GM21528 (cell line): Measurements from ENCODE around the gene NLRX1.
A peak's percentile ranks its signal among the peaks of the same experiment; 100 is the strongest.
"Not testable (repeated sequence)": the region's sequence is repeated elsewhere in the genome, so short reads cannot be mapped to it uniquely, and the experiment has no call there.

ENCODE experiments used
- ATAC-seq: cut with Tn5 transposase; IDR thresholded peaks from one replicate; pipeline ENCODE4 v1.9.1; 2021; ENCODE audit warnings: mild to moderate bottlenecking, moderate library complexity; ENCODE audit not compliant: unreplicated experiment, low FRiP score

Gene NLRX1, protein sequence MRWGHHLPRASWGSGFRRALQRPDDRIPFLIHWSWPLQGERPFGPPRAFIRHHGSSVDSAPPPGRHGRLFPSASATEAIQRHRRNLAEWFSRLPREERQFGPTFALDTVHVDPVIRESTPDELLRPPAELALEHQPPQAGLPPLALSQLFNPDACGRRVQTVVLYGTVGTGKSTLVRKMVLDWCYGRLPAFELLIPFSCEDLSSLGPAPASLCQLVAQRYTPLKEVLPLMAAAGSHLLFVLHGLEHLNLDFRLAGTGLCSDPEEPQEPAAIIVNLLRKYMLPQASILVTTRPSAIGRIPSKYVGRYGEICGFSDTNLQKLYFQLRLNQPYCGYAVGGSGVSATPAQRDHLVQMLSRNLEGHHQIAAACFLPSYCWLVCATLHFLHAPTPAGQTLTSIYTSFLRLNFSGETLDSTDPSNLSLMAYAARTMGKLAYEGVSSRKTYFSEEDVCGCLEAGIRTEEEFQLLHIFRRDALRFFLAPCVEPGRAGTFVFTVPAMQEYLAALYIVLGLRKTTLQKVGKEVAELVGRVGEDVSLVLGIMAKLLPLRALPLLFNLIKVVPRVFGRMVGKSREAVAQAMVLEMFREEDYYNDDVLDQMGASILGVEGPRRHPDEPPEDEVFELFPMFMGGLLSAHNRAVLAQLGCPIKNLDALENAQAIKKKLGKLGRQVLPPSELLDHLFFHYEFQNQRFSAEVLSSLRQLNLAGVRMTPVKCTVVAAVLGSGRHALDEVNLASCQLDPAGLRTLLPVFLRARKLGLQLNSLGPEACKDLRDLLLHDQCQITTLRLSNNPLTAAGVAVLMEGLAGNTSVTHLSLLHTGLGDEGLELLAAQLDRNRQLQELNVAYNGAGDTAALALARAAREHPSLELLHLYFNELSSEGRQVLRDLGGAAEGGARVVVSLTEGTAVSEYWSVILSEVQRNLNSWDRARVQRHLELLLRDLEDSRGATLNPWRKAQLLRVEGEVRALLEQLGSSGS

DNA sequence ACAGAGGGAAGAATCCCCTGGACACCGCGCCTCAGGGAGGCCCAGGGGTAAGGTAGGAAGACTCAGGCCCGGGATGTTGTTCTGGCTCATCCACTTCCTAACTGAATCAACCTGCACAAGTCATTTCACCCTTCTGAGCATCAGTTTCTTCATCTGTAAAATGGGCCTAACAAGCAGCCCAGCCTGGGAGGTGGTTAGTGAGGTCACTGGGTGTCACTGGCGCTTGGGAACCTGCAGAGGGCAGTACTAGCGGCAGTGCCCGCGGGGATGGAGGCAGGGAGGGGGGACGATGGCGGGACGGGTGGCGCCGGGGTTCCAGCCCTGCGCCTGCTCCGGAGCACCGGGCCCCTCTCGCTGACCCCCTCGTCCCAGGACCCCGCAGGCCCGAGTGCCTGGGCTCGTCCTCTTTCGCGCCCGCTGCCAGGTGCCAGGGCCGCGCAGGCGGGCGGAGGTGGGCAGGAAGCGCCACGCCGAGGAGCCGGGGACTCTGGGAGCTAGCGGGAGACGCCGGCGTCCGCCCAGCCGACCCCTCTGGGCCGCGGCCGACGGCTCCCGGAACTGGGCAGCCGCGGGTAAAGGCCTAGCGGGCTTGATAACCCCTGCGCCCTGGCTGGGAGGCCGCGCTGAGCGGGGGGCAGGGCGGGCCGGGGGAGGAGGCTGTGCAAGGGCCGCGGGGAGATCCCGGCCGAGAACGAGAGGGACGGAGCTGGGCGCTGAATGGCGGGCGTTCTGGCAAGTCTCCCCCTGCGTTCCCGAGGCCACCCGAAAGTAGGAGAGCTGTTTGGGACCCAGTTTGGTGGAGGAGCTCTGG, at the start of gene NLRX1:
Gene NLRX1, plus strand, starts transcription at position 255 of the 811 bp plus-strand sequence. CDS start 2,679 bp downstream, outside the sequence.
- peak; percentile 93 for ATAC-seq

DNA sequence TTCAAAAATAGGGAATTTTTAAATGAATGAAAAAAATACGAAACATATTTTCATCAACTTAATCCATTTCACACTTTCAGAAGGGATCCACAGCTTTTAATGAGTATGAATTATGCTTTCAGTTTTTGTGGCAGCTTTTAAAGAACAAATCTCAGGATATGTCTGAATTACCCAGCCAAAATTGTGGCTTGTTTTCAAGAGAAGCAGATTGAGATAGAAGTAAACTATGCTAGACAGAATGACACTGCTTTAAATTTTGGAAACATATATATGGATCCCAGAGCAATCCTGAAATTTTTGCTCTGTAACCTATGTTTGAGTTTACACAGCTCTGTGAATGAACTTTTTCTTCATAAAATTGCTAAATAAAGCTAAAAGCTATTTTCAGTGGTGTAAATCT, 49.6 kb upstream of the NLRX1 start:
- no peak for ATAC-seq

DNA sequence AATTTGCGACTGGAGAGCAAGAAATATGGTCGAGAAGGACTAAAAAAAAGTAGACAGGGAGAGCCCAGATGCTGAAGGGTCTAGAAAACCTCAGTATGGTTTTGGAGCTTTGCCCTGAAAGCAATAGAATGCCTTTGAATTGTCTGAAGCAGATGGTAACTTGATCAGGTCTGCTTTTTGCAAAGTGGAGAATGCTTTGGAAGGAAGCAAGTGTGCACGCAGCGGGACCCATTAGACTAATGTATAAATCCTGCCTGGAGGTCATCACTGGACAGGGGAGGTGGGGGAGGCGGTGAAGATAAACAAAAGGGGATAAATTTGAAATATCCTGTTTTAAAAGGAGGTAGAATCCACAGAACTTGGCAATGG, 47.9 kb upstream of the NLRX1 start:
- no peak for ATAC-seq

DNA sequence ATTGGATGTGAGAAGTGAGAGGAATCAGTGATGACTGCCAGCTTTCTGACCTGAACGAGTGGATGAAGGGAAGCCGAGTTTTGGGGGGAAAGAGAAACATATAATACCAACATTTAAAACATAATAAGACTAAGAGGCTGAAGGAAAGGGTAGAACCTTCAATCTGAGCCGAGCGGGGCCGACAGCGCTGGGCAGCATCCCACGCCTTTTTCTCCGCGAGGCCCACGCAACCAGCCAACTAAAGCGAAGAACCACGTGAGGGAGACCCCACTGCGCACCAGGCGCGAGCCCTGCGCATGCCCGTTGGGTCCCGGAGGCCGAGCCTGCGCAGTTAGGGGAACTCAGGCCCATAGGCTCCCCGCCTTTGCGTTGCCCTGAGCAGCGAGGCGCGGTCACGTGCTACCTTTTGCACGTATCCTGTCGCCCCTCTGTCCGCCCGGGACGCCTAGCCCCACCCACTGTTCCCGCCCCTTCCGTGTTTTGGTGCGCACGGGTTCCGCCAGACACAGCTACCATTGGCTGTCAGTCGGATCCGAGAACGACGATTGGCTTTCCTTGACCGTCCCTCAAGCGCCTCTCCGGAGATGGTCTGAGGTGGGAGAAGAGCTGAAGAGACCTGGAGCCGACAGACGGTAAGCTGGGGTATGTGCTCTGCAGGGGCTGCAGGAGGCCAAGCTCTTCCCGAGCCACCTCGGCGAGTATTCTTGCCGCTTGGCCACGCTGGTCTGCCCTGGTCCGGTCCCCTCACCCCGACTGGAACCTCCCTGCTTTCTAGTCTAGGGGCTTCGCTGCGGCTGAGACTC, 47.3 kb upstream of the NLRX1 start, which contains the start of gene HINFP:
Gene HINFP, plus strand, starts transcription at position 573 of the 803 bp plus-strand sequence. CDS start 5,365 bp downstream, outside the sequence.
- peak; percentile 94 for ATAC-seq

DNA sequence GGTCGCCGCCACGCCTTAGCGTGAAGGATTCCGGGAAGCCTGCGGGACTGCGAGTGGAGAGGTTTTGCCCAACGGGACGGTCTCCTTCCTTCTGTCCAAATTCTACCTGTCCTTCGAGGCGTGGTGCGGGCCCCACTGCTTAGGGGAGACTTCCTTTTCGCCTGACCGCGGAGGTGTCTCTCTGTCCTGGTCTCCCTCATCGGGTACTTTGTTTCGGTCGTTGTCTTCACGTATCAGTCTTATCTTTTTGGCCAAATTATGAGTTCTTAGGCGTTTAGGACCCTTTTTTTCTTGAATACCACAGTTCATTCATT, 46.8 kb upstream of the NLRX1 start:
- no peak for ATAC-seq

DNA sequence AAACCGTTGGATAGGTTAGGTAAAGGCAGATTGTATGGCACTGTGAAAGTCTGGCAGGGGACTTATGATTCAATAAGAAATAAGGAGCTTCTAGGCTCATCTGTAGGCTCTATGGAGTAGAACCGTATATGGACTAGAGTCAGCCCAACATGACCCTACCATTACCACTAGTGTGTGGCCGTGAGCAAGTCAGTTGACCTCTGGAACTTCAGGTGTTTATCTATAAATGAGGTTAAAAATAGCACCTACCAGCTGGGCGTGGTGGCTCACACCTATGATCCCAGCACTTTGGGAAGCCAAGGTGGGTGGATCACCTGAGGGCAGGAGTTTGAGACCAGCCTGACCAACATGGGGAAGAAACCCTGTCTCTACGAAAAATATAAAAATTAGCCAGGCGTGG, 42.7 kb upstream of the NLRX1 start:
- no peak for ATAC-seq

DNA sequence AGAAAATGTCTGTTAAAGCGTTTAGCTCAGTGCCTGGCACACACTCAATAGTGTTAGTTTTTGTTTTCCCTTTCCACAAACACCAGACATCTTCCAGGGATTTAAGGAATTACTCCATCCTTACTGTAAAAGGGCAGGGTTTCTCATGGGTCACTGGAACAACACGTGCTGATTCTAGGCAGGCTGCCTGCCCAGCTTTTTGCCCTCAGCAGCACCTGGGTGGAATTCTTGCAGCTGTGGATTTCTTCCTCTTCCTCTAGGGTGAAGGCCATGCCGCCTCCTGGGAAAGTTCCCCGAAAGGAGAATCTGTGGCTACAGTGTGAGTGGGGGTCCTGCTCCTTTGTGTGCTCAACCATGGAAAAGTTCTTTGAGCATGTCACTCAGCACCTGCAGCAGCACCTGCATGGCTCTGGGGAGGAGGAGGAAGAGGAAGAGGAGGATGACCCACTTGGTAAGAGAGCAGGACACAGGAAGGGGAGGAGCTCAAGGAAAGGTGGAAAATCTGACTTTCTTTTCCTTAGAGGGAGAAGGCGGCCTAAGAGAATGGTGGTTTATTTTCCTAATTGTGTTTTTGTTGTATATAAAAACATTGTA, 41.8 kb upstream of the NLRX1 start:
- ATAC-seq: no peak

DNA sequence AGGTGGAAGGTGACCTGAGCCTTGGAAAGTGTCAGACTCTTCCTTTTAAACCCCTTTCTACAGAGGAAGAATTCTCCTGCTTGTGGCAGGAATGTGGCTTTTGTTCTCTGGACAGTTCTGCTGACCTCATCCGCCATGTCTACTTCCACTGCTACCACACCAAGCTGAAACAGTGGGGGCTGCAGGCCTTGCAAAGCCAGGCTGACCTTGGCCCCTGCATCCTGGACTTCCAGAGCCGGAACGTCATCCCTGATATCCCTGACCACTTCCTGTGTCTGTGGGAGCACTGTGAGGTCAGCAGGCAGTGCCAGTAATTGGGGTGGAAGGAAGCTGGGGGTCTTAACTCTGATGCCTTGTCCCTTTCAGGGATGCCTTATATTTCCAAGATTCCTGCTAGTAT, 37.9 kb upstream of the NLRX1 start:
- ATAC-seq: no peak

DNA sequence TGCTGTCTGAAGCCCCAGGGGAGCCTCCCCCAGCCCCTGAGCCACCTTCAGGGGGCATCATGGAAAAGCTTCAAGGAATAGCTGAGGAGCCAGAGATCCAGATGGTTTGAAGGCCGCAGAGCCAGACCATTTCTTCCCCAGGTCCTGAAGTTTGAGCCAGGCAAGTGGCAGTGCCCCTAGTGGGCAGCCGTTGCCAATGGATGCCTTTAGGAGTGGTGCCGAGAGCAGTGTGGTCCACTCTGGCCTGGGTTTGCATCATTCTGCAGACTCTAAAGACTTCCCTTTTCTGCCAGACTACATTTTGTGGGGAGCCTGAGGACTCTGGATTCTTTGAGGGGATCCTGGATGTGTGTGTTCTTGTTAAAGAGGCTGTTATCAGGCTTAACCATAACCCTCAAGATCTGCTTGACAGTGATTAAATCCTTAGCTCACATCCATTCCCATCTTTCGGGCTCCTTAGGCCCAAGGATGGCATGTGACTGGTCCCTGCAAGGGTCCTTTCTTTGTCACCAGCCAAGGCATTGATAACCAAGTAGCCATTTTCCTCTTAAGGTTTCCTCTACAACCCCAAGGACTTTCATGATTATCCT, 34.0 kb upstream of the NLRX1 start:
- no peak for ATAC-seq

DNA sequence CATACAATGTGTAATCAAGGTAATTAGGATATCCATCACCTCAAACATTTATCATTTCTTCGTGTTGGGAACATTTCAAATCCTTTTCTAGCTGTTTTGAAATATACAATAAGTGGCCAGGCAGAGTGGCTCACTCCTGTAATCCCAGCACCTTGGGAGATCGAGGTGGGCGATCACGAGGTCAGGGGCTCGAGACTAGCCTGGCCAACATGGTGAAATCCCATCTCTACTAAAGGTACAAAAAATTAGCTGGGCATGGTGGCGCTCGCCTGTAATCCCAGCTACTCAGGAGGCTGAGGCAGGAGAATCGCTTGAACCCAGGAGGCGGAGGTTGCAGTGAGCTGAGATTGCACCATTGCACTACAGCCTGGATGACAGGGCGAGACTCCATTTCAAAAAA, 29.2 kb upstream of the NLRX1 start:
- not testable (repeated sequence) for ATAC-seq

DNA sequence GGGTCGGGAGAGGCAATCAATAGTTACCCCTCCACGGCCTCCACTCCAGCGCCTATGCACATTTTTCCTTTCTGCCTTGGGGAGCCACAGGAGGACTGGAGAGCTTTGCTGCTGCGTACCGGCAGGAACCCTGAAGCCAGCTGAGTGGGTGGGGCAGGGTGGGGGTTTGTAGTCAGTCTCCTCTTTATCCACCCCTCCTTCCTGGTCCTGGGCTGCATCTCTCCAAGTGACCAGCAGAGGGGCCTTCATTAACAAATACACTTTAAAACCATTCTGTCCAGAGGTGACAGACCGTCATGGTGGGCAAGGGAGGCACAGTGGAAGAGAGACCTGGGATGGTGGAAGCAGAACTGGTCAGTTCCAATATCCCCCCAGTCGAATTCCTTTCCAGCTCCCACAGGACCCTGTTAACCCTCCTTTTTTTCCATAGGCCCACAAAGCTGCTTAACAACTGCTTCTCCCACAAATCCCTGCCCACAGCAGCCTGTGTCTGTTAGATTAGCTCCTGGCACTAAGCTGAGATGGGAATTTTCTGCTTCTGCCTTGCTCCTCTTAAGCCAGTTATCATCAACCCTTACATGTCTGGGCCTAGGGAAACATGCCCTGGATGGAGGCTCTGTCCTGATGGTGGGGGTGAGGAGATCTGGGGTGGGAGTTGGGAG, 23.6 kb upstream of the NLRX1 start:
- ATAC-seq: no peak

DNA sequence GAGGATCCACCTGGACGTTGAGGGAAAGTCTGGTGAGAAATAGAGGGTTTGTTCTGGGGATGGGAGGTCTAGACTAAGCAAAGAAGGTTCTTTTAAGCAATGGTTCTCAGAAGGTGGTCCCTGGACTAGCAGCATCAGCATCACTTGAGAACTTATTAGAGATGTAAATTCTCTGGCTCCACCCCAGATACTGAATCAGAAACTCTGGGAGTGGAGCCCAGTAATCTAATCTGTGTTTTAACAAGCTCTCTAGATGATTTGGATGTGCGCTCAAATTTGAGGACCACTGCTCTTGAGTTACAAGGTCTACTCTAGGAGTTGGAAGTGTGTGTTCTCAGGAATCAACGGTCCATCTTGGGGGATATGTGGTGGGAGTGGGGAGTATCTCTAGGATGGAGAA, 23.0 kb upstream of the NLRX1 start:
- no peak for ATAC-seq

DNA sequence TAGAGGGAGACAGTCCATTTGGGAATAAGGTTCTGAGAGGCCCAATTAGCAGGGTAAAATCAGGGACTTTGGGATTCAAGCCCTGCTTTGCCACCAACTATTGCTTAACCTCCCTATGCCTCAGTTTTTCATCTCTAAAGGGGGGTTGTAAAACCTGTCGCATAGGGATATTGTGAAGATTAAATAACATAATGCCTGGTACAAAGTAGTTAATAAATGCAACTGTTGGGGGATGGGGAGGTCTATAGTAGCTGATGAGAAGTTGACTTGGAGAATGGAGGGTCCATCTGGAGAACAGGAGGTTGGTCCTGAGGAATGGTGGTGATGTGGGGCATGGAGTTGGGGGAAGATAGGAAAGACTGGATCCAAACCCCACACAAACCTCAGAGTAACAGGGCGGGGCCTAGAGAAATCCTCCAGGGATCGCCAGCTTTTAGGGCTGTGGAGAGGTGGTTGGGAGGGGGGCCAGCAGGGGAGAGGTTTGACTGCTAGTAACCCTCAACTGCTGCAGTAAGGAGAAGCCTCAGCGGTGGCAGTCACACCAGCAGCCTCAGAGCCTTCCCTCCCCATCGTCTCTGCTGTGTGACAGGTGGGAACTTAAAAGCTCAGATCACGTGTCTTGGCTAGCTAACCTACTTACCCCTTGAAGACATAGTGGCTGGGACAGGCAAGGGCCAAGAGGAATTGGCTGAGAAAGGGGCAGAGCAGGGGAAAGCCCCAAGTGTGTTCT, 20.8 kb upstream of the NLRX1 start:
- no peak for ATAC-seq

DNA sequence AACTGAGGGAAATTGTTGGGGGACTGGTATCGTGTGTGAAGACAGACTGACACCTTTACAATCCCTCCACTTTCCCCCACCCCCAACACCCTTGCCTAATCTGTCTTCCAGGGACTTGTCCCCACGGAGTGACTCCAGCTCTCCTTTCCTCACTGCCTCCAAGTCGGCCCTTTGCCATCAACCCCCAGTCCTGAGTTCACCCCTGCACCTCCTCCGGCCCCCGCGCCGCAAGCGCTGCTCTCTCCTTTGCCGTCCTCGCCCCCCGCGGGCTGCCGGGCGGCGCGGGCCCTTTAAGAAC, 19.9 kb upstream of the NLRX1 start:
- ATAC-seq: no peak

DNA sequence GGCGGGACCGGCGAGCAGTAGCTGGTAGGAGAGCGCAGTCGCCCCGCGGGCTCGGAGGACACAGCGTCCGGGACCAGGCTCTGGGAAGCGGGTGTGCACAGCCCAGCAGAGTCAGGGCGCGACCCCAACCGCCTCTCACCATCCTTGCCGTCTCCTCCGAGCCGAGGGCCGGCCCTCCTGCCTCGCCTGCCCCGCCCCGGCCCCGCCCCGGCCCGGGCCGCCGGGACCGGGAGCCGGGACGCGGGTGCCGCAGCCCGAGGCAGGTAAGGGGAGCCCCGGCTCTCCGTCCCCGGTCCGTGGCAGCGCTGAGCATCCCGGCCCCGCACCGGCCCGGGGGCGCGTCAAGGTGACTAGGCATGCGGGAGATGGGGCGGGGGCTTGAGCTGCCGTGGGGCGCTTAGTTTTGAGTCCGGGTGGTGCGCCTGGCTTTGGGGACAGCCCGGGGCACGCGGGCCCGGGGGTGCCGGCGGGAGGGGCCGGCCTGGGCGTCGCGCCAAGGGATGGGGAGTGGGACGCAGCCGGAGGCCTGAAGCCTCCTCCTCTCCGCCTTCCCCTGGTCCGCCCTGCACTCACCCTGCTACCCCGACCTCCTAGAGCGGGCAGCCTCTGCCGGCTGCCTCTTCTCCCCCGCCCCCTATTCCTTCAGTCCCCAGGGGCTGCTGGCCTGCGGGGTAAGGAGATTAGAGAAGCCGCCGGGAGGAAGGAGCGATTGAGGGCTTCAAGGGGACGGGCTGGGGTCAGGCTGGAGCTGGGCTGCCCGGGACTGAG, 19.3 kb upstream of the NLRX1 start, which contains the start of gene ABCG4:
Gene ABCG4, plus strand, starts transcription at position 35 of the 768 bp plus-strand sequence. CDS start 914 bp downstream, outside the sequence.
- ATAC-seq: no peak

DNA sequence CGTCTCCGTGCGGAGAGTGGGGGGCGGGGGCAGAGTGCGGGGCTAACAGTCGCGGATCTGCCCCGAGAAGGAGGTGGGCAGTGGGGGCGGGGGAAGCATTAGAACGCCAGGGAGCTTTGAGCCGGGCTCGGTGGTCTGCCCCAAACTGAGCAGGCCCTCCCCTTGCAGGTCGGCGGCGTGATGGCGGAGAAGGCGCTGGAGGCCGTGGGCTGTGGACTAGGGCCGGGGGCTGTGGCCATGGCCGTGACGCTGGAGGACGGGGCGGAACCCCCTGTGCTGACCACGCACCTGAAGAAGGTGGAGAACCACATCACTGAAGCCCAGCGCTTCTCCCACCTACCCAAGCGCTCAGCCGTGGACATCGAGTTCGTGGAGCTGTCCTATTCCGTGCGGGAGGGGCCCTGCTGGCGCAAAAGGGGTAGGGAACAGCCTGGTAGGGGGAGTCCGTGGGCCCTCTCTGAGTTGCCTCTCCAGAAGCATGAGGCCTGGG, 18.7 kb upstream of the NLRX1 start:
- ATAC-seq: no peak

DNA sequence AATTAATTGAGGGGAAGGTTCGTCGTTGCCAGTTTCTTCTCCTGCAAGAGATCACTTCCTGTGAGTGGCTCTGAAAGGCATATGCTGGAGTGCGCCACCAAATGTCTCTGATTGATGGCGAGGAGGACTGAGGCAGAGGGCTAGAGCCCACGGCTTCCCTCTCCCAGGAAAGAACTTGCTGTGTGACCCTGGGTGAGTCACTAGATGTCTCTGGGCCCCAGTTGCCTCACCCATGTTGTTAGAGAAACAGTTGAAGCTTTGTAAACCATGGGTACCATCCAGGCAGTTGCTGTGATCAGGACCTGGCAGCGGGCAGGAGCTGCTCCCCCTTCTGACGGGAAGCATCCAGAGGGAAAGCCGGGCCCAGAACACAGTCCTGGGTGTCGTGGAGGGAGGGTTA, 16.5 kb upstream of the NLRX1 start:
- ATAC-seq: no peak
